ENCODE measurements around the gene AQP2. TPM values are rescaled to one million over a fixed set of nuclear protein-coding genes. Genes with fewer than 3 reads are reported as not detected.

Gene AQP2
- total and polyA plus RNA-seq, 9 donors, result 0.05 to 0.09 TPM; not detected in 7

GRCh38 chr12:49920241-49920914, 30.2 kb upstream of the AQP2 start:
- Histone ChIP-seq H3K27ac (ENCODE audit: low read length) (no peak overlapping the region), H3K9me3 (replicated peaks; ENCODE audit: control insufficient read depth, low read depth, low read length) (no peaks in the 10 kb centered on the region), H3K36me3 (ENCODE audit: control insufficient read depth, insufficient read depth, low read length) (no peaks in the 10 kb centered on the region), H3K27me3 (ENCODE audit: control insufficient read depth, insufficient read depth, low read length) (no peaks in the 10 kb centered on the region), H3K4me3 (ENCODE audit: low read length) (no peak overlapping the region), H3K4me1 (ENCODE audit: control insufficient read depth, insufficient read depth, low read length) (peaks cover 25% of the 10 kb centered on the region)
- WGBS (ENCODE audit: insufficient coverage), result 65% methylated on average over 7 of the region's 12 CpGs
- no peak for DNase-seq

GRCh38 chr12:49920915-49921286, 29.6 kb upstream of the AQP2 start:
- Histone ChIP-seq H3K4me1 (ENCODE audit: control insufficient read depth, insufficient read depth, low read length) (peaks cover 25% of the 10 kb centered on the region), H3K4me3 (ENCODE audit: low read length) (no peak overlapping the region), H3K27ac (ENCODE audit: low read length) (no peak overlapping the region), H3K27me3 (ENCODE audit: control insufficient read depth, insufficient read depth, low read length) (no peaks in the 10 kb centered on the region), H3K9me3 (replicated peaks; ENCODE audit: control insufficient read depth, low read depth, low read length) (no peaks in the 10 kb centered on the region), H3K36me3 (ENCODE audit: control insufficient read depth, insufficient read depth, low read length) (no peaks in the 10 kb centered on the region)
- no peak for DNase-seq
- WGBS (ENCODE audit: insufficient coverage), result 100% methylated on average over 1 of the region's 3 CpGs

GRCh38 chr12:49921299-49921698, 29.2 kb upstream of the AQP2 start:
- WGBS (ENCODE audit: insufficient coverage), result 95% methylated on average over 2 of the region's 3 CpGs
- no peak overlapping the region for H3K27ac ChIP-seq (ENCODE audit: low read length)

GRCh38 chr12:49921936-49922335, 28.6 kb upstream of the AQP2 start:
- Histone ChIP-seq H3K27ac (ENCODE audit: low read length) (no peak overlapping the region), H3K9me3 (replicated peaks; ENCODE audit: control insufficient read depth, low read depth, low read length) (no peaks in the 10 kb centered on the region), H3K27me3 (ENCODE audit: control insufficient read depth, insufficient read depth, low read length) (no peaks in the 10 kb centered on the region), H3K4me1 (ENCODE audit: control insufficient read depth, insufficient read depth, low read length) (peaks cover 25% of the 10 kb centered on the region), H3K4me3 (ENCODE audit: low read length) (no peak overlapping the region), H3K36me3 (ENCODE audit: control insufficient read depth, insufficient read depth, low read length) (no peaks in the 10 kb centered on the region)
- no peak for DNase-seq
- 73% methylated on average over 6 of the region's 6 CpGs for WGBS (ENCODE audit: insufficient coverage)

More at GRCh38 chr12:49921299-49921698, 29.2 kb upstream of the AQP2 start:
- no peaks in the 10 kb centered on the region for H3K27me3 ChIP-seq (ENCODE audit: control insufficient read depth, insufficient read depth, low read length)
- H3K4me1 ChIP-seq (ENCODE audit: control insufficient read depth, insufficient read depth, low read length), result peaks cover 25% of the 10 kb centered on the region
- H3K36me3 ChIP-seq (ENCODE audit: control insufficient read depth, insufficient read depth, low read length), result no peaks in the 10 kb centered on the region
- H3K4me3 ChIP-seq (ENCODE audit: low read length), result no peak overlapping the region
- no peaks in the 10 kb centered on the region for H3K9me3 ChIP-seq (replicated peaks; ENCODE audit: control insufficient read depth, low read depth, low read length)
- DNase-seq, result no peak

GRCh38 chr12:49922349-49923034, 28.0 kb upstream of the AQP2 start:
- Histone ChIP-seq H3K36me3 (ENCODE audit: control insufficient read depth, insufficient read depth, low read length) (no peaks in the 10 kb centered on the region), H3K4me1 (ENCODE audit: control insufficient read depth, insufficient read depth, low read length) (peaks cover 25% of the 10 kb centered on the region), H3K27ac (ENCODE audit: low read length) (no peak overlapping the region), H3K4me3 (ENCODE audit: low read length) (no peak overlapping the region), H3K27me3 (ENCODE audit: control insufficient read depth, insufficient read depth, low read length) (no peaks in the 10 kb centered on the region), H3K9me3 (replicated peaks; ENCODE audit: control insufficient read depth, low read depth, low read length) (no peaks in the 10 kb centered on the region)
- 36% methylated on average over 7 of the region's 12 CpGs for WGBS (ENCODE audit: insufficient coverage)
- DNase-seq, result peak; percentile 52

GRCh38 chr12:49923035-49923644, 27.4 kb upstream of the AQP2 start:
- Histone ChIP-seq H3K36me3 (ENCODE audit: control insufficient read depth, insufficient read depth, low read length) (no peaks in the 10 kb centered on the region), H3K27me3 (ENCODE audit: control insufficient read depth, insufficient read depth, low read length) (no peaks in the 10 kb centered on the region), H3K4me1 (ENCODE audit: control insufficient read depth, insufficient read depth, low read length) (peaks cover 25% of the 10 kb centered on the region), H3K27ac (ENCODE audit: low read length) (no peak overlapping the region), H3K4me3 (ENCODE audit: low read length) (no peak overlapping the region), H3K9me3 (replicated peaks; ENCODE audit: control insufficient read depth, low read depth, low read length) (no peaks in the 10 kb centered on the region)
- WGBS (ENCODE audit: insufficient coverage), result 92% methylated on average over 4 of the region's 7 CpGs
- no peak for DNase-seq

- H3K4me3 ChIP-seq (ENCODE audit: low read length), result no peak overlapping the region
- peak; percentile 45 for DNase-seq
- WGBS (ENCODE audit: insufficient coverage), result 90% methylated on average over 7 of the region's 15 CpGs
- H3K27me3 ChIP-seq (ENCODE audit: control insufficient read depth, insufficient read depth, low read length), result no peaks in the 10 kb centered on the region
- H3K4me1 ChIP-seq (ENCODE audit: control insufficient read depth, insufficient read depth, low read length), result peaks cover 25% of the 10 kb centered on the region
- no peak overlapping the region for H3K27ac ChIP-seq (ENCODE audit: low read length)
- H3K36me3 ChIP-seq (ENCODE audit: control insufficient read depth, insufficient read depth, low read length), result no peaks in the 10 kb centered on the region
- no peaks in the 10 kb centered on the region for H3K9me3 ChIP-seq (replicated peaks; ENCODE audit: control insufficient read depth, low read depth, low read length)
Observed at GRCh38 chr12:49923880-49924556, 26.5 kb upstream of the AQP2 start.

- 73% methylated on average over 7 of the region's 7 CpGs for WGBS (ENCODE audit: insufficient coverage)
- Histone ChIP-seq H3K36me3 (ENCODE audit: control insufficient read depth, insufficient read depth, low read length) (no peaks in the 10 kb centered on the region), H3K27ac (ENCODE audit: low read length) (no peak overlapping the region), H3K4me3 (ENCODE audit: low read length) (no peak overlapping the region), H3K9me3 (replicated peaks; ENCODE audit: control insufficient read depth, low read depth, low read length) (no peaks in the 10 kb centered on the region), H3K27me3 (ENCODE audit: control insufficient read depth, insufficient read depth, low read length) (peaks cover 2% of the 10 kb centered on the region), H3K4me1 (ENCODE audit: control insufficient read depth, insufficient read depth, low read length) (peaks cover 25% of the 10 kb centered on the region)
- DNase-seq, result peak; percentile 62
Observed at GRCh38 chr12:49924628-49925246, 25.8 kb upstream of the AQP2 start.

- Histone ChIP-seq H3K4me1 (ENCODE audit: control insufficient read depth, insufficient read depth, low read length) (peaks cover 25% of the 10 kb centered on the region), H3K4me3 (ENCODE audit: low read length) (no peak overlapping the region), H3K27me3 (ENCODE audit: control insufficient read depth, insufficient read depth, low read length) (peaks cover 2% of the 10 kb centered on the region), H3K27ac (ENCODE audit: low read length) (no peak overlapping the region), H3K9me3 (replicated peaks; ENCODE audit: control insufficient read depth, low read depth, low read length) (no peaks in the 10 kb centered on the region), H3K36me3 (ENCODE audit: control insufficient read depth, insufficient read depth, low read length) (no peaks in the 10 kb centered on the region)
- no peak for DNase-seq
- WGBS (ENCODE audit: insufficient coverage), result 90% methylated on average over 2 of the region's 11 CpGs
Observed at GRCh38 chr12:49925433-49926204, 24.9 kb upstream of the AQP2 start.

Data from muscle of leg (tissue), 11 donors.